ENCODE measurements around the gene ZNF57.
"Not testable (repeated sequence)": the region's sequence is repeated elsewhere in the genome, so short reads cannot be mapped to it uniquely, and the experiment has no call there.

ZNF57 gene

DNA sequence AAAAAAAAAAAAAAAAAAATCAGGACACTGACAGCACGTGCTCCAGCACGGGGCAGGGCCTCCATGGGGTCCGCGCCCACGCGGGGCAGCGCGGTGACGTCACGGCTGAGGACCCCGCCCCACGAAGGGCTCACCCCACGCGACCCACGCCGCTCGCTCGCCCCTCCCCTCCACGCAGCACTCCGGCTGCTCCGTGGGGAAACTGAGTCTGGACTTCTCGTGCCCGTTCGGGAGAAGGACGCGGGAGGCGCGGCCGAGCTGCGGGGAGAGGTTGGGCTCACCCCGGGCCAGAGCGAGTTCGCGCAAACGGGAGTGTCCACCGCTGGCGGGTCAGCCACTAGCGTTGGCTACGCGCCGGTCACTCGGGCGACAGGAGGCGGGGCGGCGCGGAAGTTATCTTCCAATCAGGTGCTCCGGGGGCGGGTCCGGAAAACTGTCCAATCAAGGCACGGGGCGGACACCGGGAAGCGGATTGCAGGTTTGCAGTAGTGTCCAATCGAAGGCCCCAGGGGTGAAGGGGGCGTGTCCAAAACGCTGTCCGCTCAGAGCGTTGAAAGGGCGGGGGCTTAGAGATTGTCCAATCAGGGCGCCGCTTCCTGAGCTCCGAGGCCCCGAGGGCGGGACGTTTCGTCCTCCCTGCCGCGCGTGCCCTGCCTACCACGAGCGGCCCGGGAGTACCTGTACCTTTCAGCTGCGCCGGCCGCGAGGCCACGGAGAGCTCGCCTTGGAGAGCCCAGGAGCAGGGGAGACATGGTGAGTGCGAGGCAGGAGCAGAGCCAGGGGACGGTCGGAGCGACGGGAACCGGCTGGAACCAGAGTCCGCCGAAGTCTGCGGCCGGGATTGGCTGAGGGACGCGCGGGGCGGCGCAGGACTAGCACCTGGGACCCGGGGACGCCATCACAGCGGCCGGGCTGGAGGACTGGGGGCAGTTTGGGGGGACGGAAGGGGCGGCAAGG lies at the start of gene ZNF57:
Gene ZNF57 (plus strand): TSS at position 633 of the 957 bp plus-strand sequence. CDS start 118 bp downstream, at position 751.
- DNase-seq (ENCODE audit: low spot score): peak; percentile 99

GRCh38 chr19:2852598-2852997 lies 48.1 kb upstream of the ZNF57 start:
- no peak for DNase-seq (ENCODE audit: low spot score)

DNA sequence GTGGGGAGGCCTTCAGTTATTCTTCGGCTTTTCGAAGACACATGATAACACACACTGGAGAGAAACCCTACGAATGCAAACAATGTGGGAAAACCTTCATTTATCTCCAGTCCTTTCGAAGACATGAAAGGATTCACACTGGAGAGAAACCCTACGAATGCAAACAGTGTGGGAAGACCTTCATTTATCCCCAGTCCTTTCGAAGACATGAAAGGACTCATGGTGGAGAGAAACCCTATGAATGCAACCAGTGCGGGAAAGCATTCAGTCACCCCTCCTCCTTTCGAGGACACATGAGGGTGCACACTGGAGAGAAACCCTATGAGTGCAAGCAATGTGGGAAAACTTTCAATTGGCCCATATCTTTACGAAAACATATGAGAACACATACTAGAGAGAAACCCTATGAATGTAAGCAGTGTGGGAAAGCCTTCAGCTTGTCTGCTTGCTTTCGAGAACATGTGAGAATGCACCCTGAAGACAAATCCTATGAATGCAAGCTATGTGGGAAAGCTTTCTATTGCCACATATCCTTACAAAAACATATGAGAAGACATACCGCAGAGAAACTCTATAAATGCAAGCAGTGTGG lies 47.6 kb upstream of the ZNF57 start:
- no peak for DNase-seq (ENCODE audit: low spot score)

DNA sequence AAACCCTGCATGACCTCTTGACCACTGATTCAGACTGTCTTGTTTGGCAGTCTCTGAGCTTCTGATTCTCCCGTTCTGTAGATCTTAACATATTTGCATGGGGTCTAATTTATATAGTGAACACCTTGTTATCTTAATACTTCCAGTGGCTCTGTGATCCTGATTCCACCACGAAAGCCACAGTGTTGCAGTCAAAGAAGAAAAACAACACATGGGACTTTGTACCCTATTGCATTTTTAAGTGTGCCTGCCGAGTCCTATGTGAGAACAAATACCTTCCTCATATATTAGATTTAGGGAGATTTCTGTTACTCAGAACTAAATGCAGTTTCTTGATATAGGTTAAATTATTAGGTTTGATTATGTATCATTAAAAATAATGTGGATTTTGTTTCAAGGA lies 45.9 kb upstream of the ZNF57 start:
- DNase-seq (ENCODE audit: low spot score): no peak

- no peak for DNase-seq (ENCODE audit: low spot score)
Measured at GRCh38 chr19:2856457-2857050, 44.2 kb upstream of the ZNF57 start.

- DNase-seq (ENCODE audit: low spot score): no peak
Measured at GRCh38 chr19:2858864-2859263, 41.9 kb upstream of the ZNF57 start.

- DNase-seq (ENCODE audit: low spot score): no peak
Measured at GRCh38 chr19:2863816-2864215, 36.9 kb upstream of the ZNF57 start.

DNA sequence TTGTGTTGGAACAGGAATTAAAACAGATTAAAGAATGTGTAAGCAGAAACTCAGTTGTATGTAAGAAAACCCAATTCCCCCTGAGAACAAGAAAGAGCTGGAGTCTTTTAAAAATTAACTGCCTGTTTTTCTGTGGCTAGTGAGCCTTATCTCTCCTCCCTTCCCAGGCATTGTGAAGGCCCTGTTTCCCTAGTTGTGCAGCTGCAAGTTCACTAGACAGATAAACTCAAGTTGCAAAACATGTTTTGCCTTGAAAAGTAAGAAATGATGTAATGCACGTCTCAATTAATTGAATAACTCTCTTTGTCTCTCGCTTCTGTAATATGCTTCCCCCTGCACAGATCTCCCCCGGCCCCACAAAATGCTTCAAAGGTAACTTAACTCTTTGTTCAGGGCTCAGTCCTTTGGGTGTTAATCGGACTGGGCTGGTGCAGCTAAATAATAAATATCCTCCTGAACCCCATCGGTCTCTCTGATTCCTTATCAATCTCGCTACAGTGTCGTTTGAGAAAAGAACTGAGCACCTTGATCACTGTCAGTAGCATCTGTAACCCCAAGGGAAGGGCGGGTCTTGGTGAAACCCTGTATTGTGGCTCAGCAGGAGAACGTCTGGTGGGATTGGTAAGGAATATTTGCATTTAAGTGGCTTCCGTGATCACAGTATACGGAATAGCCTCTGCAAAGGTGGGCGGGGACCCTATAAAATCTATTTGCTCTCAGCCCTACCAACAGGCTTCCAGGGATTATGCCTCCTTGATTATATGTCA lies 35.2 kb upstream of the ZNF57 start:
- DNase-seq (ENCODE audit: low spot score): no peak

DNA sequence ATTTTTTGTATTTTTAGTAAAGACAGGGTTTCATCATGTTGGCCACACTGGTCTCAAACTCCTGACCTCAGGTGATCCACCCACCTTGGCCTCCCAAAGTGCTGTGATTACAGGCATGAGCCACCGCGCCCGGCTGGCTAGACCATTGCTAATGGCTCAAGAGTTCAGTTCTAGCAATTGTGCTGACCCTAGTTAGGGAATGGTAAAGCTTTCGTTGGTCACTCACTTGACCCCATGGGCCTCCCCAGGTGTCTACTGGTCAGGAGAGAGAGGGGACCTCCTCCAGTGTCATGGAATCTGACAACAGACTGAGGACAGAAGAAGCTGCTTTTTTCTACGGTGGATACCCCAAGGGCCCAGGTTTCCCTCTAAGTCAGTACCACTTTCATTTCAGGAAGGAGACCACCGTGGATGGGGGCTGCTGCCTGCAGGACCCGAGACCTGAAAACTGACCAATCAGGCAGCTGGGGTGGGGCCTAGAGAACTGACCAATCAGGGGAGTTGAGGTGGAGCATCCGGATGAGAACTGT lies 34.2 kb upstream of the ZNF57 start:
- no peak for DNase-seq (ENCODE audit: low spot score)

- peak; percentile 71 for DNase-seq (ENCODE audit: low spot score)
Measured at GRCh38 chr19:2867025-2867991, 33.4 kb upstream of the ZNF57 start, which contains the start of gene ZNF556. ZNF556 (plus strand) TSS chr19:2867335; CDS start chr19:2867422, 87 bp downstream.

DNA sequence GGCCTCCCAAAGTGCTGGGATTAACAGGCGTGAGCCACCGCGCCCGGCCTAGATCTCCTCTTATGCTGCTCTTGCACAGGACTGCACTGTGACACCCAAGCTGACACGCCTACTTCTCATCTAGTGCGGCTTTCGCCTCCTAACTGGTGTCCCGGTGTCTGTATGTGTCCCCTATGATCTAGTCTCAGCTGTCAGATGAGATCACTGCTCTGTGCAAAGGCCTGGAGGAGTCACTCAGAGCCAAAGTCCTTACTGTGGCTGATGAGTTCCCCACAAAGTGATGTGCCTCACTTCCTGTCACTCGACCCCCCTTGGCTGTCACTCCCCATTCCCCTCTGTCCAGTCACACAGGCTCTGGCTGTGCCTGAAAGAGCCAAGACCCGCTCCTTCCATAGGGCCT lies 31.1 kb upstream of the ZNF57 start:
- DNase-seq (ENCODE audit: low spot score): no peak

GRCh38 chr19:2872175-2872574 lies 28.6 kb upstream of the ZNF57 start:
- DNase-seq (ENCODE audit: low spot score): not testable (repeated sequence)

DNA sequence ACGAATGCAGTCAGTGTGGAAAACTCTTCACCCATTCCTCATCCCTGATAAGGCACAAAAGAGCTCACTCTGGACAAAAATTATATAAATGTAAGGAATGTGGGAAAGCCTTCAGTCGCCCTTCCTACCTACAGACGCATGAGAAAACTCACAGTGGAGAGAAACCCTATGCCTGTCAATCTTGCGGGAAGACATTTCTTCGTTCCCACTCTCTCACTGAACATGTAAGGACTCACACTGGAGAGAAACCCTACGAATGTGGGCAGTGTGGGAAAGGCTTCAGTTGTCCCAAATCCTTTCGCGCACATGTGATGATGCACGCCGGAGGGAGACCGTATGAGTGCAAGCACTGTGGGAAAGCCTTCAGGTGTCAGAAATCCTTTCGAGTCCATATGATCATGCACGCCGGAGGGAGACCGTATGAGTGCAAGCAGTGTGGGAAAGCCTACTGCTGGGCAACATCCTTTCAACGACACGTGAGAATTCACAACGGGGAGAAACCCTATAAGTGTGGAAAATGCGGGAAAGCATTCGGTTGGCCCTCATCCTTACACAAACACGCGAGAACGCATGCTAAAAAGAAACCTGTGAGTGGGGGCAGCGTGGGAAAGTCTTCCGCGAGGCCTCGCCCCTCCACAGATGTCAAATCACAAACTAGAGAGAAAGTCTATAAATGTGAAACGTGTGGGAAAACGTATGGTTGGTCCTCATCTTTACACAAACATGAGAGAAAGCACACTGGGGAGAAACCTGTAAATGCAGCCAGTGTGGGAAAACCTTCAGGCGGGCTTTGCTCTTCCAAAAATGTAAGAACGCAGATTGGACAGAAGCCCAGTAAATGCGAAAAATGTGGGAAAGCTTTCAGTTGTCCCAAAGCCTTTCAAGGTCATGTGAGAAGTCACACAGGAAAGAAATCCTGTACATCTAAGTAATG lies 23.1 kb upstream of the ZNF57 start:
- no peak for DNase-seq (ENCODE audit: low spot score)

DNA sequence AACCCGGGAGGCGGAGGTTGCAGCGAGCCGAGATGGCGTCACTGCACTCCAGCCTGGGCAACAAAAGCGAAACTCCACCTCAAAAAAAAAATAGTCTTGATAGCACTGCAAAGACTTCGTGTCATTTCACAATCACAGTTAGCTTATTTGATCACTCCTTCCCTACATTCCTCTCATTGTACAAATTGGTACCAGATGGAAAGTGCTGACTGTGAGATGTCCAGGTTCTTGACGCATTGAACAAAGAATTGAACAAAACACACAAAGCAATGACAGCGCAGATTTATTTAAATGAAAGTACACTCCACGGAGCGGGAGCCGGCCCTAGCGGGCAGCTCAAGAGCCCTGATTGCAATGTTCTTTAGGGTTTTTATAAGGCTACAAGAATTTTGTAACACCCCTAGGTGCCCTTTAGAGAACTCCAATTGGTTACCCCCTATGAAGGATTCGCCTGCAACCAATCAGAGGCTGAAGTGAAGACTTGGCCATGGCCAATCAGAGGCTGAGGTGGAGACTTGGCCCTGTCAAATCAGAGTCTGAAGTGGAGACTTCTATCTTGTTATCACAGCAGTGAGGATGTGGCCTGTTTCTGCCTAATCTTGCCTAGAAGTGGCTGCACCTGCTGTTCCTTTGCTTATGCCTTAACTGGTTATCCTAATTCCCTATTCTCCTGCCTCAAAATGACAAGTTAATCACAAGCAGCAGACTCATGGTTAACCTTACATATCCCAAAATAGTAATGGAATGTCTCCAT lies 16.9 kb upstream of the ZNF57 start:
- no peak for DNase-seq (ENCODE audit: low spot score)

- no peak for DNase-seq (ENCODE audit: low spot score)
Measured at GRCh38 chr19:2885736-2886135, 15.0 kb upstream of the ZNF57 start.

DNA sequence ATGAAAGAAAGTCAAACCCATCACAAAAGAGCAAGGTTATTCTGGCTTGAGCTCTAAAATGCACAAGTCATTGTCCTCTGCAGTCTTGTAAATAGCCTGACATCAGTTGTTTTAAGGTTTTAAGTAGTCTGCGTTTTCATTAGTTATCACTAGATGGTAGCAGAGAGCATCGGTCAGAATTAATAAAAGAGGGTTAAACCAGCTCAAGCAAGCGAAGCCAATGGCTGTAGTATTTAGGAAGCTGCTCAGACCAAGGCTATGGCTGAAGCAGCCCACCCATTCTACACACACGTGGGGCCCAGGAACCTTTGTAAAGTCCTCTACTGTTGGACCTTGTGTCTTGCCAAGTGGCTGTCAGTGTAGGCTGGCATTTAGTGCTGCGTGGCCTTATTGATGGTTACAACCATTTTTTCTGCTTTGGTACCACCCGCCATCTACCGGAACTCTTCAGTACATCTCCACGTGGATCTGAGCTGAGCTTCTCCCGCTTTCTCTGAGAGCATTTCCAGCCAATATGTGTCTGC lies 13.3 kb upstream of the ZNF57 start:
- DNase-seq (ENCODE audit: low spot score): no peak

GRCh38 chr19:2888731-2889224 lies 11.9 kb upstream of the ZNF57 start:
- peak; percentile 60 for DNase-seq (ENCODE audit: low spot score)

- DNase-seq (ENCODE audit: low spot score): not testable (repeated sequence)
Measured at GRCh38 chr19:2890531-2890930, 10.2 kb upstream of the ZNF57 start.
